Stimulated activated CD4-positive, alpha-beta T cell treated with anti-CD3 and anti-CD28 coated beads, Interleukin-15, amount 100 ng/mL, for 24 hours (primary cell): Measurements from ENCODE around the gene SLC5A1.
"Not testable (repeated sequence)": the region's sequence is repeated elsewhere in the genome, so short reads cannot be mapped to it uniquely, and the experiment has no call there.

Experiments
- DNase-seq: peaks from one replicate; pipeline ENCODE4 v3.0.0-alpha.2; 2020

SLC5A1 gene

GRCh38 chr22:32097881-32098499 lies 54.9 kb downstream of the SLC5A1 start:
- DNase-seq: no peak

DNA sequence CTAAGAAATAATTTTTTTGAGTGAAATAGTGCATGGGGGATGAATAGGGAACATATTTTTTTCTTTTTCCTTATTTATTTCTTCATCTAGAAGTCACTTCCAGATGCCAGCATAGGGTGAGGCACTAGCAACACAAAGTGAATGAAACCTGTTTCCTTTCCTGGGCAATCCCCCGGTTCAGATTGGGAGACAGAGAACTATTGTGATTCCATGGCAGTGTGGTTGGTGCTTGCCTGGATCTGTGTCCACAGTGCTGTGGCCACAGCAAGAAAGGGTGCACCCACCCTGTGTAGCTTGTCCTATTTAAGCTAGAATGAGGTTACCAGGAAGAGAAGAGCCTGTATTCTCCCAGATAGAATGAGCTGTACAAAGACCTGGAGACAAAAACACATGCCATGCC lies 57.6 kb downstream of the SLC5A1 start:
- no peak for DNase-seq

DNA sequence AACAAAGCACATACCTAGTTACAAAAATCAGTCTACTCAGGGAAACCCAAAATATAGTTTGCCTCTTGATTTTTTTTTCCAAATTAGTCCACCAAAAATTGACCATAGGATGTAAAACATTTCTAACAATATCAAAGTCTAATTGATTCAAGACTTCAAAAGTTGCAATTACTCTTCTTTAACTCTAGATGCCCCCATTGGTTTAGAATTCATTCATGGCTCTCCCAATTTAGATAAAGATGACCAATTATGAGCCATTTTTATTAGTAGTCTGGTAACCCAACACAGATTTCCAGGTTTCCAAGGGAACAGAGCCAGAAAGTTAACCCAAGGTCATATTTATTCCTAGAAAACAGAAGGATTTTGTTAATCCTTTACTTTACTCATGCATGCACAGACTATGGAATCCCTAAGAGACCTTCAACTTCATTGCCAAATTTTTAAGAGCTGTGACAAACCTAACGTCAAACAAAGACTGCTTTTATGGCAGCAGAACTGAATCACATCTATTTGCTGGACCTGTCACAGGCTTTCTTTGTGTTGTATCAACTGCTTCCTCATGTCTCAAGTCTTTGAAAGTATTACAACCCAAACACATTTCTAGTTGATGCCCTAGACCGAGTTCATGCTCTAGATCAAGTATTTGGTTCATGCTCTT lies 60.7 kb downstream of the SLC5A1 start:
- DNase-seq: no peak

GRCh38 chr22:32106930-32107329 lies 63.9 kb downstream of the SLC5A1 start:
- DNase-seq: no peak

DNA sequence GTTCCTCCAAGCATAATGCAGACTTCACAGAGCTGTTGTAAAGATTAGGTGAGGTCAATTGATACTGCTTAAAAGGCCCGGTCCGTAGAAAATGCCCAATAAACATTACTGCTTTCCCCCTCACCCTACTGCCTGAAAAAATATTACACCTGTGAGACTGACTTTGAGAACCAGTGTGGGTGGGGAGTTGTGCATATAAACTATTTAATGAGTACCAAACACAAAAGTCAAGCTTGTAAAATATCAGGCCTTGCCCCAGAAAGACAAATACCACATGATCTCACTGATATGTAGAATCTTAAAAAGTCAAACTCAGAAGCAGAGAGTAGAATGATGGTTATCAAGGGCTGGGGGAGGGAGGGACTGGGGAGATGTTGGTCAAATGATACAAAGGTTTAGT lies 69.3 kb downstream of the SLC5A1 start:
- DNase-seq: no peak

GRCh38 chr22:32119568-32120235 lies 76.6 kb downstream of the SLC5A1 start:
- no peak for DNase-seq

GRCh38 chr22:32120603-32121002 lies 77.5 kb downstream of the SLC5A1 start:
- no peak for DNase-seq

DNA sequence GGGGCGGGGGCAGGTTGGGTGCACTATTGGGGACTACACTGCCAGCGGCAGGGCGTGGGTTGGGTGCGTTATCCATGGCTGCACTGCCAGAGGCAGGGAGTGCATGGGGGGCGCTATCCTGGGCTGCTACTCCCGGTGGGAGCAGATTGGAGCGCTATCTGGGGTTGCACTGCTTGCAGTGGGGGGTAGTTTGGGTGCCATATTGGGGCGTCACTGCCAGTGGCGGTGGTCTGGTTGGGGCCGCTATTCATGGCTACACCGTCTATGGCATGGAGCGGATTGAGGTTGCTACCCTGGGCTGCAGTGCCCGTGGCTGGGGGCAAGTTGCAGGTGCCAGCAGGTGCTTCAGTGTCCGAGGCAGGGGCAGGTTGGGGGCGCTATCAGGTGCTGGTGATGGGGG lies 79.8 kb downstream of the SLC5A1 start:
- no peak for DNase-seq

DNA sequence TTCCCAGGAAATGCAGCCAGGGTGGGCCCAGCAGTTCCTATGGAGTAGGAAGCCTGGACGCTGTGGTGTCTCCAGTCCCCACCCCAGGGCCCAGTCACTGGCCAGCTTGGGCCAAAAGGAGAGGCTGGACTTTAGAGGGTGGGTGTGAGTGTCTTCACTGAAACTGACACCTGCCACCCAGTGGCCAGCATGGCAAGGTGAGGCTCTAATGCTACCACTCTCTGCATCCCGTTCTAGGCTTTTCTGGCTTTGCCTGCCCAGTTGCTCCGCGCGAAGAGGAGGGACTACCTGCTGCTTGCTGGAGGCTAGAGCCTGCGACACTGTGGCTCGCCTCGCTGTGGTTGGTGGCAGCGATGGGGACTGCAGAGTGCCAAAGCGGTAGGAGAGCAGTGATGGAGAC lies 80.6 kb downstream of the SLC5A1 start:
- DNase-seq: no peak

DNA sequence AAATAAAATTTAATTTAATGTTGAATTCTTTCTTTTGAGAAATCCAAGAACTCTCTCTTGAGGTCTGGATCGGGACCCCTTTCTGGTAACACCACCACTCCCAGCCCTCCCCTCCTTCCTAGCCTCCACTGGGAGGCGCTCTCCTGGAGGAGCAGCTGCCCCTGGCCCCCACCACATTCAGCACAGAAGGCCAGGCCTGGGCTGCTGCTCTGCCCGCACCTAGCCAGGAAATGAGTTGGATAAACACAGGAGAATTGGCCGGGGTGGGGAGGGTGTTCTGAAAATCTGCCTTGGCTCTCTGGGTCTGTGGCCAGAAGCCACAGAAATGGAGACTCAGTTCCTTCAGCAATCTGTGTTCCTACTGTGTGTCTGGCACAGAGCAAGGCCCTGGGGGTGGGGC lies 84.8 kb downstream of the SLC5A1 start:
- DNase-seq: no peak

DNA sequence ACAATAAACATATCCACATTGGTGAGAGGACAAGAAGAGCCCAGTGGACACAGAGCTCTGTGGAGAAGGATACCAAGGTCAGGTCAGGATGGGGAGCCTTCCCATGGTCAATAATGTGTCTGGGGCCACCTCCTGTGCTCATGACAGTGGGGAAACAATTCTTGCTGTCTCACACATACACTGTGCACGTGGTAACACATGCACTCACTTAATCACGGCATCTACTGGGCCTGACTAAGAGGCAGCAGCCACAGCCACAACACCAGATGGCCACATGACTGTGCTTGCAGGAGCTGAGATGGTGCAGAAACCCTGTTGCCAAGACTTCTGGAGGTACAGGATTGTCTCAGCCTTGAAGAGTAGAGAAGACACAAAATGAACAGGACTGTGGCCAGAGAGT lies 87.4 kb downstream of the SLC5A1 start:
- no peak for DNase-seq

GRCh38 chr22:32132126-32132525 lies 89.1 kb downstream of the SLC5A1 start:
- DNase-seq: no peak

GRCh38 chr22:32132783-32133182 lies 89.7 kb downstream of the SLC5A1 start:
- no peak for DNase-seq

- not testable (repeated sequence) for DNase-seq
Measured at GRCh38 chr22:32134796-32135195, 91.7 kb downstream of the SLC5A1 start.

DNA sequence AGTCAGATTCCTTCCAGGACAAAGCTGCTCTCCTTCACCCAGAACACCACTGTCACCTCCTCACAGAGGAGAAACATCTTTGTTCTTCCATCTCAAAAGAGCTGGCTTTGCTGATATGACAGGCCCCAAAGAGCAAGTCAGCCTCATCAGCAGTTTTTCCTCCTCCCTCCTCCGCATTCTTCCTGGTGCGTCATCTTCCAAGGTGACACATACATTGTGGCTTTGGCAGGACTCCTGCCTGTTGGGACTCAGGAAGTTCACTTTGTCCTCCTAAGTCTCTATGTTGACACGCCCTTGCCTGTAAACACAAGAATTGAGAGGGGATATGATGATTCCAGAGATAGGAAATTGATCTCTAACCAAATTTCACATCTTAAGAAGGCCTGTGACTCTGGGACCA lies 92.9 kb downstream of the SLC5A1 start:
- DNase-seq: not testable (repeated sequence)

GRCh38 chr22:32136881-32137280 lies 93.8 kb downstream of the SLC5A1 start:
- not testable (repeated sequence) for DNase-seq

DNA sequence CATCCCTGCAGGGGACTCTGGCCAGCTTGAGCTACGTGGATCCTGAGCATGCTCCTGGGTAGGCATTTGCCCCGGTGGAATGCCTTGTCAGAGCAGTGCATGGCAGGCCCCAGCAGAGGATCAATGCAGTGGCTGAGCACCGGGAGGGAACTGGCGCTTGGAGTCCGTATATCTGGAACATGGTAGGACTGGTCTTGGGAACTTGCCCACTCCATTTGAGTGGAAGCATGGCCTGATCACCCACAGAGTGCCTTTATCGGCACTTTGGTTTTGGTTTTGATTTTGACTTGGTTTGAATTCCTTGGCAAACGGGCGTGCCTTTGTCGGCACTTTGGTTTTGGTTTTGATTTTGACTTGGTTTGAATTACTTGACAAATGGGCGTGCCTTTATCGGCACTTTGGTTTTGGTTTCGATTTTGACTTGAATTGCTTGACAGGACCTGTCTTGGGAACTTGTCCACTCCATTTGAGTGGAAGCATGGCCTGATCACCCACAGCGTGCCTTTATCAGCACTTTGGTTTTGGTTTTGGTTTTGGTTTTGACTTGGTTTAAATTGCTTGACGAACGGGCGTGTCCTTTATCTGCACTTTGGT lies 94.8 kb downstream of the SLC5A1 start:
- peak; percentile 64 for DNase-seq

- DNase-seq: not testable (repeated sequence)
Measured at GRCh38 chr22:32138576-32138975, 95.5 kb downstream of the SLC5A1 start.

GRCh38 chr22:32140688-32141087 lies 97.6 kb downstream of the SLC5A1 start:
- DNase-seq: not testable (repeated sequence)

DNA sequence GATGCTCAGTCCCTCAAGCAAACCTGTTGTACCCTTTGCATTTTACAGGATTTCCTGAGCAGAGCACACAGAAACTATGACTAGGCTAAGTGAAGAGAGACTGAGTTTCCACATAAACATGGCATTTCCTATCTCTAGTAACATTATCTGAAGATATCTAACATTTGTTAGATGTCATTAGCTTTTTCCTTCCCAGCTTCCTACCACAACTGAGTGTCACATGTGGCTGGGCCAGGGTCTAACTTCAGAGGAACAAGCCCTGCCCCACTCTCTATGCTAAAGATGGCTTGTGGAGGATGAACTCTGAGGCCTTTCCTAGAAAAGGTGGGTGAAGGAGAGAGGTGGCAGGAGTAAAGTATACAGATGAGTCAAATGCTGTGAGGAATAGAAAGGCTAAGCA lies 99.5 kb downstream of the SLC5A1 start:
- peak; percentile 39 for DNase-seq

- no peak for DNase-seq
Measured at GRCh38 chr22:32144496-32145274, 101.6 kb downstream of the SLC5A1 start.

DNA sequence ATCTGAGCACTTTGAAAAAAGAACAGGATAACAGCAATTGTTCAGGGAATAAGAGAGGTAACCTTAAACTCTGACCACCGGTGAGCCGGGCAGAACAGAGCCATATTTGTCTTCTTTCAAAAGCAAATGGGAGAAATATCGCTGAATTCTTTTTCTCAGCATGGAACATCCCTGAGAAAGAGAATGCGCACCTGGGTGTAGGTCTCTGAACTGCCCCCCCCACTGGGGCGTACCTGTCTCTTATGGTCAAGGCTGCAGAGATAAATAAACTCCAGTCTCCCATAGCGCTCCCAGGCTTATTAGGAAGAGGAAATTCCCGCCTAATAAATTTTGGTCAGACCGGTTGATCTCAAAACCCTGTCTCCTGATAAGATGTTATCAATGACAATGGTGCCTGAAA lies 104.1 kb downstream of the SLC5A1 start:
- not testable (repeated sequence) for DNase-seq

DNA sequence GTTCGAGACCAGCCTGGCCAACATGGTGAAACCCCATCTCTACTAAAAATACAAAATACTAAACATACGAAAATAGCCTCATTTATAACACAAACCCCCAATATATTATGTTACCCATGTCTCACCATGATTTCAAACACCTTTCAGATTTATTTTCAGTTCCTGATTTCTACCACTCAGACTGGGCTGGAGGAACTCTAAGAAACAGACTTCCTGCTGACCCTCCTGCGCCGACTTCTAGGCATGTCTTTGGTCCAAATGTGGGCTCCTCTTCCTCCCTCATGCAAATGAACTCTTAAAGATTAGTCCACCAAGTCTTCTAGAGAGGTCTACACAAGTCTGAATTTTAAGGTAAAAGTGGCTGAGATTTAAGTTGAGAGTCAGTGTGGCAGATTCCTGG lies 105.3 kb downstream of the SLC5A1 start:
- DNase-seq: not testable (repeated sequence)
